Endodermal cell (in vitro differentiated cells): ENCODE measurements around the gene FRYL. TPM values are rescaled to one million over a fixed set of nuclear protein-coding genes. Genes with fewer than 3 reads are reported as not detected.

Experiments
- DNase-seq: peaks from one replicate; pipeline ENCODE4 v3.0.0-alpha.2; 2017
- H3K27ac ChIP-seq: 2 replicates; pipeline ENCODE4 v1.5.1; 2013; ENCODE audit warnings: mild to moderate bottlenecking, low read depth, low read length, moderate library complexity
- H3K27me3 ChIP-seq: 2 replicates; pipeline ENCODE4 v1.6.1; 2013; ENCODE audit warnings: mild to moderate bottlenecking, low read length, moderate library complexity; ENCODE audit not compliant: insufficient read depth, control insufficient read depth, poor library complexity, severe bottlenecking
- H3K36me3 ChIP-seq: 2 replicates; pipeline ENCODE4 v1.7.0; 2013; ENCODE audit warnings: mild to moderate bottlenecking, low read length, moderate library complexity; ENCODE audit not compliant: control insufficient read depth, insufficient read depth
- H3K4me1 ChIP-seq: one replicate; pipeline ENCODE4 v1.7.0; 2013; ENCODE audit warnings: low read length; ENCODE audit not compliant: control insufficient read depth, insufficient read depth
- H3K4me3 ChIP-seq: 2 replicates; pipeline ENCODE4 v1.5.1; 2013; ENCODE audit warnings: mild to moderate bottlenecking, low read length, moderate library complexity
- H3K9ac ChIP-seq: 2 replicates; pipeline ENCODE4 v1.6.1; 2013; ENCODE audit warnings: mild to moderate bottlenecking, low read length, moderate library complexity; ENCODE audit not compliant: poor library complexity, severe bottlenecking; ENCODE audit errors: extremely low read depth
- H3K9me3 ChIP-seq: 2 replicates; pipeline ENCODE4 v1.6.1; 2013; ENCODE audit warnings: mild to moderate bottlenecking, low read length, moderate library complexity; ENCODE audit not compliant: control insufficient read depth
- H3K27ac Mint-ChIP-seq: 2 replicates; pipeline ENCODE4 v1.8.0; 2020; ENCODE audit warnings: mixed read lengths
- H3K27me3 Mint-ChIP-seq: 2 replicates; pipeline ENCODE4 v1.8.0; 2021; ENCODE audit warnings: mild to moderate bottlenecking, mixed read lengths; ENCODE audit not compliant: insufficient read depth
- H3K36me3 Mint-ChIP-seq: 2 replicates; pipeline ENCODE4 v1.8.0; 2020; ENCODE audit warnings: low read depth, mixed read lengths
- H3K4me1 Mint-ChIP-seq: 2 replicates; pipeline ENCODE4 v1.8.0; 2020; ENCODE audit warnings: mixed read lengths
- H3K4me3 Mint-ChIP-seq: 2 replicates; pipeline ENCODE4 v1.8.0; 2020; ENCODE audit warnings: mild to moderate bottlenecking, moderate library complexity, mixed read lengths
- H3K9me3 Mint-ChIP-seq: 2 replicates; pipeline ENCODE4 v1.8.0; 2020; ENCODE audit warnings: mild to moderate bottlenecking, mixed read lengths
- WGBS, 2 experiments: methylation state at CpG; one replicate each; pipeline versions ENCODE4 v1.1.5 to v1.1.7; 2013; ENCODE audit warnings: missing lambda C conversion rate in 2 of 2, mixed read lengths in 1 of 2; ENCODE audit not compliant: insufficient coverage in 1 of 2, insufficient read length in 1 of 2; 5-methylcytosine and 5-hydroxymethylcytosine counted together
- total RNA-seq, 2 donors: library from RNA; stranded (reverse); fragmentation: NEBNext Ultra II Directional in 1 of 2; extraction: Animal tissue kit (Norgen Biotek cat#: 25700) in 1 of 2; gene quantifications; 2 replicates in 1 of 2; 3 replicates in 1 of 2; pipeline ENCODE4 v1.2.1, GENCODE V29; 2021
- TF ChIP-seq, protein P1 (sequence below): fragments of 200-600 bp; sonication (generic); conservative IDR thresholded peaks from 2 replicates; pipeline ENCODE4 v1.5.0; 2021; ENCODE audit warnings: antibody characterized with exemption, mild to moderate bottlenecking

Gene FRYL
- total RNA-seq, 2 donors from 2014 or later, result 56.5 to 62.6 TPM

DNA sequence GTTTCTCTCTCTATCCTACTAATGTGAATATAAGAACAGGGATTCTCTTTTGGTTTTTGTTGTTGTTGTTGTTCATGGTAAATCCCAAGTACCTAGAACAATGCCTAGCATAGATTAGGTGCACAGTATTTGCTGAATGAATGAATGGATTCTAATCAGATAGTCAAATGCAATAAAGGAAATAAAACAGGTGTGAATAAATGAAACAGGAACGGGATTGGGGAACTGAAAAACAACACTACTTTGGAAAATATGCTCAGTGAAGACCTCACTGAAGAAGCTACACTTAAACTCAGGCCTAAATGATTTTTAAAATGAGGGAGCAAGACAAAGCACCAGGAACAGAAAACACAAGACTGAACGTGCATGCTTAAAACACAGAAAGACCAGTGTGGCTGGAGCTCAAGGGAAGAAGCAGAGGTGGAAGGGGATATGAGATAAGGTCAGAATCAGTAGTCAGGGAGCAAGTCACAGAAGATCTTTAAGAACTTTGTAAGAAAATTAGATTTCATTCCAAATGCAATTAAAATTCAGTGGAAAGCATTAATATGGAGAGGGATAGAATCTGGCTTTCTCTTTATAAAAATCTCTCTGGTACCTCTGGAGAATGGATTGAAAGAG is 145.3 kb downstream of the FRYL start:
- no peak overlapping the region for H3K27ac ChIP-seq
- Mint-ChIP-seq H3K4me3 (no peak overlapping the region), H3K27me3 (no peaks in the 10 kb centered on the region), H3K4me1 (peaks cover 2% of the 10 kb centered on the region), H3K9me3 (no peaks in the 10 kb centered on the region), H3K27ac (no peak overlapping the region), H3K36me3 (peaks cover 6% of the 10 kb centered on the region)
- H3K27me3 ChIP-seq, result no peaks in the 10 kb centered on the region
- no peak overlapping the region for H3K4me3 ChIP-seq
- WGBS, 2 experiments, result 89 to 100% methylated on average over 2 of the region's 2 CpGs
- no peak for DNase-seq
- H3K36me3 ChIP-seq, result peaks cover 6% of the 10 kb centered on the region
- no peaks in the 10 kb centered on the region for H3K4me1 ChIP-seq
- TF ChIP-seq, protein P1, sequence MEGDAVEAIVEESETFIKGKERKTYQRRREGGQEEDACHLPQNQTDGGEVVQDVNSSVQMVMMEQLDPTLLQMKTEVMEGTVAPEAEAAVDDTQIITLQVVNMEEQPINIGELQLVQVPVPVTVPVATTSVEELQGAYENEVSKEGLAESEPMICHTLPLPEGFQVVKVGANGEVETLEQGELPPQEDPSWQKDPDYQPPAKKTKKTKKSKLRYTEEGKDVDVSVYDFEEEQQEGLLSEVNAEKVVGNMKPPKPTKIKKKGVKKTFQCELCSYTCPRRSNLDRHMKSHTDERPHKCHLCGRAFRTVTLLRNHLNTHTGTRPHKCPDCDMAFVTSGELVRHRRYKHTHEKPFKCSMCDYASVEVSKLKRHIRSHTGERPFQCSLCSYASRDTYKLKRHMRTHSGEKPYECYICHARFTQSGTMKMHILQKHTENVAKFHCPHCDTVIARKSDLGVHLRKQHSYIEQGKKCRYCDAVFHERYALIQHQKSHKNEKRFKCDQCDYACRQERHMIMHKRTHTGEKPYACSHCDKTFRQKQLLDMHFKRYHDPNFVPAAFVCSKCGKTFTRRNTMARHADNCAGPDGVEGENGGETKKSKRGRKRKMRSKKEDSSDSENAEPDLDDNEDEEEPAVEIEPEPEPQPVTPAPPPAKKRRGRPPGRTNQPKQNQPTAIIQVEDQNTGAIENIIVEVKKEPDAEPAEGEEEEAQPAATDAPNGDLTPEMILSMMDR, result no peak
- no peaks in the 10 kb centered on the region for H3K9me3 ChIP-seq
- H3K9ac ChIP-seq, result no peak overlapping the region

DNA sequence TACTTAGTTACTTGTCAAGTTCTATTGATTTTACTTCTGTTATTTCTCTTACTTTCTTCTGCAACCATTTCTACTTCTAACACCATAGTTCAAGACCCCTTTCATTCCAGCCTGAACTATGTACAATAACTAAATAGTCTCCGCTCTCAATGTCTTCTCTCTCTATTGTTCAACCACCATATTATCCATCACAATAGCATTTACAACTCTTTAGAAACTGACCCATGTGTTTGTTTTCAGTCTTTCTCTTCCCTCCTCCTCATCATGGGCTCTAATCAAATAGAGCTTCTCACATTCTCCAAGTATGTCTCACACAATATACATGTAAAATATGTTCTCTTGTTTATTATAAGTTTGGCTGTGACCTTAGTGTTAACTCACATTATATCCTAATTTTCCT is 146.4 kb downstream of the FRYL start:
- H3K36me3 Mint-ChIP-seq, result peaks cover 2% of the 10 kb centered on the region
- 93 to 100% methylated on average over 1 of the region's 1 CpG for WGBS, 2 experiments
- no peak overlapping the region for H3K27ac Mint-ChIP-seq

DNA sequence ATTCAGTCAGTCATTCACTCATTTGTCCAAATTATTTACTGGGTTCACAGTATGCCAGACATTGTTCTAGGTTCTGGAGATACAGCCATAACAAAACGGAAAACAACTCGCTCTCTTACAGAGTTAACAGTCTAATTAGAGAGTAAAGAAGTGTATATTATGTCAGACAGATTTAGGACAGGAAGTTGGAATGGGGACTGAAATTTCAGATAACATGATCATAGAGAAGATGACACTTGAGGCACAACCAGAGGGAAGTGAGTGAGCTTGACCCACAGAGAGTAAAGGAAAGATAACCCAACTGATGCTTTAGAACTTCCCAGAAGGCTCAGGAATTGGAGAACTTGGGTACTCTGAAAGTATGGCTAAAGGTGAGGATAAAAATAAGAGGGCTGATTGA is 150.6 kb downstream of the FRYL start:
- Histone ChIP-seq H3K36me3 (peaks cover 6% of the 10 kb centered on the region), H3K27ac (no peak overlapping the region), H3K4me3 (no peak overlapping the region), H3K4me1 (no peaks in the 10 kb centered on the region), H3K9ac (no peak overlapping the region), H3K9me3 (no peaks in the 10 kb centered on the region), H3K27me3 (no peaks in the 10 kb centered on the region)
- no peak for DNase-seq
- Mint-ChIP-seq H3K4me1 (no peaks in the 10 kb centered on the region), H3K9me3 (no peaks in the 10 kb centered on the region), H3K27me3 (no peaks in the 10 kb centered on the region), H3K4me3 (no peak overlapping the region), H3K36me3 (peaks cover 8% of the 10 kb centered on the region), H3K27ac (no peak overlapping the region)
- WGBS, 2 experiments, result 97 to 100% methylated on average over 2 of the region's 2 CpGs
- TF ChIP-seq, protein P1, result no peak

More for the DNA sequence above, 146.4 kb downstream of the FRYL start:
- Mint-ChIP-seq H3K4me1 (peaks cover 2% of the 10 kb centered on the region), H3K27me3 (no peaks in the 10 kb centered on the region), H3K9me3 (no peaks in the 10 kb centered on the region), H3K4me3 (no peak overlapping the region)
- no peaks in the 10 kb centered on the region for H3K4me1 ChIP-seq
- no peak overlapping the region for H3K4me3 ChIP-seq
- no peak for DNase-seq
- no peak overlapping the region for H3K27ac ChIP-seq
- peaks cover 6% of the 10 kb centered on the region for H3K36me3 ChIP-seq
- TF ChIP-seq, protein P1, result no peak
- no peaks in the 10 kb centered on the region for H3K9me3 ChIP-seq
- H3K9ac ChIP-seq, result no peak overlapping the region
- no peaks in the 10 kb centered on the region for H3K27me3 ChIP-seq
